ENCODE results near the gene GID8.

The GID8 gene

GRCh38 chr20:62923669-62924441, 14.1 kb upstream of the GID8 start:
- DNase-seq: no peak

- DNase-seq: peak; percentile 8
These were observed 13.4 kb upstream of the GID8 start for GRCh38 chr20:62924442-62925075.

- DNase-seq: peak; percentile 6
These were observed 12.9 kb upstream of the GID8 start for GRCh38 chr20:62925076-62925419.

- DNase-seq: peak; percentile 36
These were observed 12.3 kb upstream of the GID8 start for GRCh38 chr20:62925420-62926228.

- DNase-seq: peak; percentile 91
These were observed 11.5 kb upstream of the GID8 start, which contains the start of gene DIDO1 for GRCh38 chr20:62926229-62927127. Gene DIDO1 (minus strand): TSS chr20:62926505.

GRCh38 chr20:62927128-62927705, 10.7 kb upstream of the GID8 start:
- DNase-seq: peak; percentile 19

- DNase-seq: peak; percentile 4
These were observed 9.6 kb upstream of the GID8 start for GRCh38 chr20:62928246-62928939.

- peak; percentile 85 for DNase-seq
These were observed 8.9 kb upstream of the GID8 start for GRCh38 chr20:62929051-62929538.

GRCh38 chr20:62931464-62931863, 6.5 kb upstream of the GID8 start:
- no peak for DNase-seq

- peak; percentile 7 for DNase-seq
These were observed 4.0 kb upstream of the GID8 start for GRCh38 chr20:62933966-62934365.

GRCh38 chr20:62935204-62935967, 2.6 kb upstream of the GID8 start:
- DNase-seq: peak; percentile 12

- DNase-seq: no peak
These were observed 1.9 kb upstream of the GID8 start for GRCh38 chr20:62935968-62936585.

GRCh38 chr20:62937268-62938104, 461 bp upstream of the GID8 start:
- DNase-seq: peak; percentile 98

- no peak for DNase-seq
These were observed 2.9 kb downstream of the GID8 start for GRCh38 chr20:62940875-62941274.

GRCh38 chr20:62941792-62942191, 3.8 kb downstream of the GID8 start:
- no peak for DNase-seq

GRCh38 chr20:62942456-62942855, 4.5 kb downstream of the GID8 start:
- DNase-seq: no peak

GRCh38 chr20:62943396-62943795, 5.4 kb downstream of the GID8 start:
- no peak for DNase-seq

GRCh38 chr20:62944184-62944583, 6.2 kb downstream of the GID8 start:
- peak; percentile 2 for DNase-seq

- no peak for DNase-seq
These were observed 6.8 kb downstream of the GID8 start for GRCh38 chr20:62944746-62945145.
